SH-SY5Y (cell line): ENCODE results near the gene TNFAIP8L1.

ENCODE experiments used
- GATA2 ChIP-seq: IDR thresholded peaks from 2 replicates; pipeline ENCODE4 v1.6.1; 2011; ENCODE audit warnings: mild to moderate bottlenecking, low read depth, low read length
- GATA3 ChIP-seq: IDR thresholded peaks from 2 replicates; pipeline ENCODE4 v1.6.1; 2011; ENCODE audit warnings: low read depth, mild to moderate bottlenecking, low read length, moderate library complexity

- no peak for TF ChIP-seq GATA2
- no peak for TF ChIP-seq GATA3
Observed at GRCh38 chr19:4657835-4658234, 18.5 kb downstream of the TNFAIP8L1 start.
